ENCODE measurements around the gene TNFSF15. TPM values are rescaled to one million over a fixed set of nuclear protein-coding genes. Genes with fewer than 3 reads are reported as not detected.

The TNFSF15 gene
- polyA plus RNA-seq, 3 donors = 0.07 to 1.1 (median 0.11) TPM

GRCh38 chr9:114810614-114811013, 4.8 kb upstream of the TNFSF15 start:
- Histone ChIP-seq H3K9ac (ENCODE audit: insufficient read depth, low read length, poor library complexity, severe bottlenecking) (no peak overlapping the region), H3K27me3 (ENCODE audit: control insufficient read depth in 2 of 2, insufficient read depth in 2 of 2, low read length in 2 of 2) (no peaks in the 10 kb centered on the region), H3K27ac (ENCODE audit: low read depth in 1 of 2, low read length in 2 of 2) (no peak overlapping the region), H3K9me3 (replicated peaks in 1 of 2; ENCODE audit: control insufficient read depth in 1 of 2, insufficient read depth in 1 of 2, low read length in 2 of 2) (no peaks in the 10 kb centered on the region), H3K4me1 (ENCODE audit: control insufficient read depth in 1 of 2, insufficient read depth in 2 of 2, low read length in 2 of 2) (peaks cover 14 to 19% of the 10 kb centered on the region in 2 donors), H2AFZ (ENCODE audit: insufficient read depth, low read depth, low read length, poor library complexity, severe bottlenecking) (no peak overlapping the region), H4K20me1 (ENCODE audit: insufficient read depth, low read length) (no peaks in the 10 kb centered on the region), H3K4me3 (replicated peaks in 1 of 3; ENCODE audit: low read depth in 2 of 3, low read length in 3 of 3) (no peak overlapping the region), H3K4me2 (replicated peaks; ENCODE audit: extremely low read depth, low read length, poor library complexity, severe bottlenecking) (no peak overlapping the region), H3K36me3 (replicated peaks in 1 of 2; ENCODE audit: control insufficient read depth in 1 of 2, insufficient read depth in 2 of 2, low read length in 2 of 2) (no peaks in the 10 kb centered on the region), H3K79me2 (ENCODE audit: insufficient read depth, low read length) (no peaks in the 10 kb centered on the region)
- no peak for TF ChIP-seq CTCF (IDR thresholded peaks at IDR 0.05)
- intact Hi-C loops (cut with micrococcal nuclease) = no loop called here
- Mint-ChIP-seq H3K4me1 (peaks cover 28% of the 10 kb centered on the region), H3K4me3 (no peak overlapping the region), H3K36me3 (peaks cover 0 to 3% of the 10 kb centered on the region in 2 donors), H3K27me3 (ENCODE audit: low read depth in 3 of 3) (peaks cover 0 to 4% (median 2%) of the 10 kb centered on the region in 3 donors), H3K27ac (no peak overlapping the region), H3K9me3 (peaks cover 0 to 3% (median 1%) of the 10 kb centered on the region in 7 donors)
- DNase-seq = no peak
- WGBS (ENCODE audit: insufficient coverage) = no CpG with 5 or more reads among the region's 3 CpGs

- H4K20me1 ChIP-seq (ENCODE audit: insufficient read depth, low read length) = no peaks in the 10 kb centered on the region
- peaks cover 0 to 3% (median 0%) of the 10 kb centered on the region in 7 donors for H3K9me3 Mint-ChIP-seq
- DNase-seq = no peak
- H2AFZ ChIP-seq (ENCODE audit: insufficient read depth, low read depth, low read length, poor library complexity, severe bottlenecking) = peak overlapping the region; percentile 46
- intact Hi-C loops (cut with micrococcal nuclease) = loop anchor here (1.0 to 10.0 kb wide), 2 partner anchors 9 to 88 kb away; no protein-coding TSS in a partner anchor
- H3K27ac ChIP-seq (ENCODE audit: low read depth in 1 of 2, low read length in 2 of 2) = peak overlapping the region; percentile 64 to 83
- peaks cover 42% of the 10 kb centered on the region for H3K4me1 Mint-ChIP-seq
- peaks cover 2 to 3% (median 3%) of the 10 kb centered on the region in 3 donors for H3K27me3 Mint-ChIP-seq (ENCODE audit: low read depth in 3 of 3)
- peaks cover 0 to 11% of the 10 kb centered on the region in 2 donors for H3K36me3 Mint-ChIP-seq
- peaks cover 17 to 44% of the 10 kb centered on the region in 2 donors for H3K4me1 ChIP-seq (ENCODE audit: control insufficient read depth in 1 of 2, insufficient read depth in 2 of 2, low read length in 2 of 2)
- H3K27me3 ChIP-seq (ENCODE audit: control insufficient read depth in 2 of 2, insufficient read depth in 2 of 2, low read length in 2 of 2) = no peaks in the 10 kb centered on the region
- no CpG with 5 or more reads among the region's 2 CpGs for WGBS (ENCODE audit: insufficient coverage)
- H3K4me3 ChIP-seq (replicated peaks in 1 of 3; ENCODE audit: low read depth in 2 of 3, low read length in 3 of 3) = peak overlapping the region; percentile 31 to 69 (median 32)
- no peak overlapping the region for H3K9ac ChIP-seq (ENCODE audit: insufficient read depth, low read length, poor library complexity, severe bottlenecking)
- no peak for TF ChIP-seq CTCF (IDR thresholded peaks at IDR 0.05)
- H3K4me3 Mint-ChIP-seq = peak overlapping the region; percentile 76 to 89
- no peaks in the 10 kb centered on the region for H3K36me3 ChIP-seq (replicated peaks in 1 of 2; ENCODE audit: control insufficient read depth in 1 of 2, insufficient read depth in 2 of 2, low read length in 2 of 2)
- peak overlapping the region; percentile 81 for H3K4me2 ChIP-seq (replicated peaks; ENCODE audit: extremely low read depth, low read length, poor library complexity, severe bottlenecking)
- no peaks in the 10 kb centered on the region for H3K79me2 ChIP-seq (ENCODE audit: insufficient read depth, low read length)
- peak overlapping the region; percentile 82 to 96 (median 92) for H3K27ac Mint-ChIP-seq
- no peaks in the 10 kb centered on the region for H3K9me3 ChIP-seq (replicated peaks in 1 of 2; ENCODE audit: control insufficient read depth in 1 of 2, insufficient read depth in 1 of 2, low read length in 2 of 2)
These were observed 674 bp upstream of the TNFSF15 start for GRCh38 chr9:114806526-114806900.

Data from CD14-positive monocyte (primary cell).